PC-9 (cell line): ENCODE results near the gene MINDY4.

Source experiments
- CTCF ChIP-seq: fragments of 200-600 bp; sonication (generic); conservative IDR thresholded peaks from 2 replicates; pipeline ENCODE4 v1.6.1; 2017; ENCODE audit warnings: mixed run types, antibody characterized with exemption, mild to moderate bottlenecking, moderate library complexity
- EZH2 ChIP-seq: fragments of 200-600 bp; sonication (generic); IDR thresholded peaks from 2 replicates; pipeline ENCODE4 v1.8.0; 2017; ENCODE audit warnings: antibody characterized with exemption, low read depth

GRCh38 chr7:30873656-30874055 is 102.4 kb downstream of the MINDY4 start:
- TF ChIP-seq CTCF (no peak), EZH2 (no peak)
